ENCODE results near the gene ZNF580. TPM values are rescaled to one million over a fixed set of nuclear protein-coding genes. Genes with fewer than 3 reads are reported as not detected.

ZNF580 gene
- total and polyA plus RNA-seq, 7 experiments from 2014 or later: 14.6 to 109 (median 48.0) TPM

GRCh38 chr19:55643003-55643886 is 2.4 kb downstream of the ZNF580 start, which contains the start of gene ZNF581:
ZNF581 (plus strand) TSS chr19:55643649; CDS start chr19:55644572, 923 bp downstream.
- CTCF ChIA-PET: interaction anchor here (0.7 to 1.6 kb wide), 5 partner anchors 8 to 37 kb away, joined by 4 to 6 read pairs (median 6); no protein-coding TSS in a partner anchor

DNA sequence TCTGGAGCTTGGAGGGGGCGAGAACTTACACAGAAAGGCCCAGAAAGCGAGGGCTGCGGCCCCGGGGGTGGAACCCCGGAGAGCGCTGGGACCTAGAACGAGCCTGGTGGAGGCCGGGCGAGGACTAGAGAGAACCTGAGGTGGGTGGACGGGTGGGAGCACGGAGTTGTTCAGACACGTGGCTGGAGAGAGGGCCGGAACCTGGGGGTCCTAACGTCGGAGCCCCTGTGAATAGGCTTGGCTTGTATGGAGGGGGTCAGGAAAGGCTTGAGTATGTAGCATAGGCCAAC is 3.0 kb downstream of the ZNF580 start:
- peak overlapping the region; percentile 80 for H3K27ac ChIP-seq (ENCODE audit: low read depth, low read length)
- H3K4me3 ChIP-seq (ENCODE audit: low read length): peak overlapping the region; percentile 63
- no peaks in the 10 kb centered on the region for H3K27me3 ChIP-seq (ENCODE audit: control insufficient read depth in 2 of 2, insufficient read depth in 2 of 2, low read length in 2 of 2)
- POLR2A ChIA-PET: interaction anchor here (1.1 to 9.2 kb wide), 5 partner anchors 8 to 44 kb away, joined by 3 to 154 read pairs (median 12); partner anchors contain the start of genes FIZ1, ZNF524 and ZNF784
- peaks cover 0 to 14% (median 0%) of the 10 kb centered on the region in 3 experiments for H3K36me3 ChIP-seq (ENCODE audit: control insufficient read depth in 2 of 3, insufficient read depth in 3 of 3, low read length in 3 of 3)
- H3K4me1 Mint-ChIP-seq: peaks cover 23 to 65% (median 57%) of the 10 kb centered on the region in 7 donors
- ATAC-seq: no peak
- H3K36me3 Mint-ChIP-seq: peaks cover 0 to 15% (median 4%) of the 10 kb centered on the region in 5 donors
- DNase-seq: no peak
- H3K9me3 Mint-ChIP-seq: peaks cover 0 to 3% (median 0%) of the 10 kb centered on the region in 11 donors
- H3K4me1 ChIP-seq (ENCODE audit: control insufficient read depth in 2 of 2, insufficient read depth in 2 of 2, low read length in 2 of 2): peaks cover 27 to 28% of the 10 kb centered on the region in 2 donors
- H3K4me3 Mint-ChIP-seq: peak overlapping the region; percentile 87 to 97 (median 94)
- no peaks in the 10 kb centered on the region for H3K9me3 ChIP-seq (ENCODE audit: control insufficient read depth in 2 of 3, low read length in 3 of 3)
- peak overlapping the region; percentile 88 to 98 (median 93) for H3K27ac Mint-ChIP-seq
- H3K27me3 Mint-ChIP-seq: no peaks in the 10 kb centered on the region
- intact Hi-C loops (cut with micrococcal nuclease): loop anchor here (1.0 to 2.0 kb wide), 4 partner anchors 9 to 63 kb away; partner anchors contain the start of genes EPN1 (in 1 of the 2) and ZNF579 (in 1 of the 2)
- CTCF ChIA-PET: no interaction called here

More at GRCh38 chr19:55643003-55643886, 2.4 kb downstream of the ZNF580 start, which contains the start of gene ZNF581:
- Mint-ChIP-seq H3K4me3 (peak within 1 kb of the TSS; percentile 87 to 97 (median 94)), H3K27ac (peak within 1 kb of the TSS; percentile 91 to 98 (median 96)), H3K36me3 (peaks cover 0 to 17% (median 6%) of the 10 kb centered on the region in 5 donors), H3K27me3 (no peaks in the 10 kb centered on the region), H3K9me3 (peaks cover 0 to 3% (median 0%) of the 10 kb centered on the region in 11 donors), H3K4me1 (peaks cover 23 to 66% (median 53%) of the 10 kb centered on the region in 7 donors)
- POLR2A ChIA-PET: interaction anchor here (0.6 to 9.2 kb wide), 12 partner anchors 7 to 753 kb away, joined by 3 to 154 read pairs (median 8); partner anchors contain the start of genes FIZ1, U2AF2, ZNF524 and ZNF628
- DNase-seq: peak; percentile 63 to 85 (median 81)
- peak; percentile 73 for ATAC-seq
- H3K36me3 ChIP-seq (ENCODE audit: control insufficient read depth in 2 of 3, insufficient read depth in 3 of 3, low read length in 3 of 3): peaks cover 0 to 14% (median 0%) of the 10 kb centered on the region in 3 experiments
- peak within 1 kb of the TSS; percentile 80 for H3K27ac ChIP-seq (ENCODE audit: low read depth, low read length)
- no peaks in the 10 kb centered on the region for H3K27me3 ChIP-seq (ENCODE audit: control insufficient read depth in 2 of 2, insufficient read depth in 2 of 2, low read length in 2 of 2)
- H3K4me3 ChIP-seq (ENCODE audit: low read length): peak within 1 kb of the TSS; percentile 80
- H3K4me1 ChIP-seq (ENCODE audit: control insufficient read depth in 2 of 2, insufficient read depth in 2 of 2, low read length in 2 of 2): peaks cover 24 to 25% of the 10 kb centered on the region in 2 donors
- H3K9me3 ChIP-seq (ENCODE audit: control insufficient read depth in 2 of 3, low read length in 3 of 3): no peaks in the 10 kb centered on the region
- intact Hi-C loops (cut with micrococcal nuclease): loop anchor here (1.0 to 2.0 kb wide), 4 partner anchors 8 to 62 kb away; partner anchors contain the start of genes EPN1 (in 1 of the 2) and ZNF579 (in 1 of the 2)

DNA sequence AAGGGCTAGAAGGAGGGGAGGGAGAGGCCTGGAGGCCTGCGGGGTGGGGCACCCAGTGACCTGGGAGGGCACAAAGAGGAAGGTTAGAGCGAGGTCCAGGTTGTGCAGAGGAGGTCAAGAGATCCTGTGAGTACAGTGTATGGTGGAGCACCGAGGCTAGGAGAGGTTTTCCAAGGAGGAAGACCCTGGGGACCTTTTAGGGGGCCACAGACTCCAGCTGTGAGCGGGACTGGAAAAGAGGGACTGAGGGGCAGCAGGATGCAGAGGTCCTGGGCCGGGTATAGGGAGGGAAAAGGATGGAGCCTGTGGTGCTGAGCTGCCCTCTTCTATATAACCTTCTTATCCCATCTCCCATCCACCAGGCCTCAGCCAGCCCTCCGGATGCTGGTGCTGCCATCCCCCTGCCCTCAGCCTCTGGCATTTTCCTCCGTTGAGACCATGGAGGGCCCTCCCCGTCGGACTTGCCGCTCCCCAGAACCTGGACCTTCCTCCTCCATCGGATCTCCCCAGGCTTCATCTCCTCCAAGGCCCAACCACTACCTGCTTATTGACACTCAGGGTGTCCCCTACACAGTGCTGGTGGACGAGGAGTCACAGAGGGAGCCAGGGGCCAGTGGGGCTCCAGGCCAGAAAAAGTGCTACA is 3.5 kb downstream of the ZNF580 start:
- Mint-ChIP-seq H3K9me3 (no peaks in the 10 kb centered on the region), H3K27ac (peak overlapping the region; percentile 88 to 98 (median 93)), H3K4me3 (peak overlapping the region; percentile 87 to 97 (median 94)), H3K4me1 (peaks cover 23 to 65% (median 54%) of the 10 kb centered on the region in 7 donors), H3K27me3 (no peaks in the 10 kb centered on the region), H3K36me3 (peaks cover 0 to 11% (median 0%) of the 10 kb centered on the region in 5 donors)
- intact Hi-C loops (cut with micrococcal nuclease): no loop called here
- Histone ChIP-seq H3K4me1 (ENCODE audit: control insufficient read depth in 2 of 2, insufficient read depth in 2 of 2, low read length in 2 of 2) (peaks cover 27 to 28% of the 10 kb centered on the region in 2 donors), H3K27ac (ENCODE audit: low read depth, low read length) (peak overlapping the region; percentile 80), H3K4me3 (ENCODE audit: low read length) (peak overlapping the region; percentile 63), H3K36me3 (ENCODE audit: control insufficient read depth in 2 of 3, insufficient read depth in 3 of 3, low read length in 3 of 3) (peaks cover 0 to 14% (median 0%) of the 10 kb centered on the region in 3 experiments), H3K27me3 (ENCODE audit: control insufficient read depth in 2 of 2, insufficient read depth in 2 of 2, low read length in 2 of 2) (no peaks in the 10 kb centered on the region), H3K9me3 (ENCODE audit: control insufficient read depth in 2 of 3, low read length in 3 of 3) (no peaks in the 10 kb centered on the region)
- ChIA-PET CTCF (no interaction called here), POLR2A (interaction anchor here (0.6 to 9.2 kb wide), 5 partner anchors 9 to 1772 kb away, joined by 3 to 154 read pairs (median 3); no protein-coding TSS in a partner anchor)
- DNase-seq (no peak), ATAC-seq (no peak)

DNA sequence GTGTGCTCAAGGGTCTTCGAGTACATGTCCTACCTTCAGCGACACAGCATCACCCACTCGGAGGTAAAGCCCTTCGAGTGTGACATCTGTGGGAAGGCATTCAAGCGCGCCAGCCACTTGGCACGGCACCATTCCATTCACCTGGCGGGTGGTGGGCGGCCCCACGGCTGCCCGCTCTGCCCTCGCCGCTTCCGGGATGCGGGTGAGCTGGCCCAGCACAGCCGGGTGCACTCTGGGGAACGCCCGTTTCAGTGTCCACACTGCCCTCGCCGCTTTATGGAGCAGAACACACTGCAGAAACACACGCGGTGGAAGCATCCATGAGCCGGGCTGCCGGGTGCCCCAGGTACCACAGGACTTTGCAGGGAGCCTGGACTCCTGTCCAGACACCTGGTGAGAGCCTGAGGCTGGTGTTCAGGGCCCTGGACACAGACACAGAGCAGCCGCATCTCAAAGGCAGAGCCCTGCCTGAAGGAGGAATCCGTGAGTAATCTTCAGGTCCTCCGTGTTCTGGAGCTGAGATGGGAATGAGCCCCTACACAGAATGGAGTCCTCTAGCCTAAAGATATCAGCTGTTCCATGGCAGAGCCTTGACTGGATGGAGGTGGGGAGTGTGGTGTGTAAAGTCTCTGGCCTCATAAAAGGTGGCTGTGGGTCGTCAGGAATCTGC is 4.2 kb downstream of the ZNF580 start:
- H3K4me1 Mint-ChIP-seq: peaks cover 23 to 67% (median 54%) of the 10 kb centered on the region in 7 donors
- no peaks in the 10 kb centered on the region for H3K9me3 ChIP-seq (ENCODE audit: control insufficient read depth in 2 of 3, low read length in 3 of 3)
- intact Hi-C loops (cut with micrococcal nuclease): no loop called here
- no peaks in the 10 kb centered on the region for H3K27me3 ChIP-seq (ENCODE audit: control insufficient read depth in 2 of 2, insufficient read depth in 2 of 2, low read length in 2 of 2)
- peak overlapping the region; percentile 87 to 97 (median 94) for H3K4me3 Mint-ChIP-seq
- H3K27ac ChIP-seq (ENCODE audit: low read depth, low read length): peak overlapping the region; percentile 80
- peaks cover 27% of the 10 kb centered on the region in 2 donors for H3K4me1 ChIP-seq (ENCODE audit: control insufficient read depth in 2 of 2, insufficient read depth in 2 of 2, low read length in 2 of 2)
- CTCF ChIA-PET: interaction anchor here (0.7 kb wide), 1 partner anchor 12 kb away, joined by 3 read pairs; no protein-coding TSS in a partner anchor
- H3K9me3 Mint-ChIP-seq: no peaks in the 10 kb centered on the region
- H3K4me3 ChIP-seq (ENCODE audit: low read length): no peak overlapping the region
- H3K36me3 Mint-ChIP-seq: peaks cover 0 to 12% (median 0%) of the 10 kb centered on the region in 5 donors
- no peaks in the 10 kb centered on the region for H3K27me3 Mint-ChIP-seq
- POLR2A ChIA-PET: interaction anchor here (0.6 to 9.2 kb wide), 7 partner anchors 9 to 1772 kb away, joined by 3 to 154 read pairs (median 4); no protein-coding TSS in a partner anchor
- DNase-seq (no peak), ATAC-seq (no peak)
- H3K36me3 ChIP-seq (ENCODE audit: control insufficient read depth in 2 of 3, insufficient read depth in 3 of 3, low read length in 3 of 3): peaks cover 0 to 14% (median 0%) of the 10 kb centered on the region in 3 experiments
- peak overlapping the region in 4 of 9 donors; percentile 51 to 98 (median 92) for H3K27ac Mint-ChIP-seq

DNA sequence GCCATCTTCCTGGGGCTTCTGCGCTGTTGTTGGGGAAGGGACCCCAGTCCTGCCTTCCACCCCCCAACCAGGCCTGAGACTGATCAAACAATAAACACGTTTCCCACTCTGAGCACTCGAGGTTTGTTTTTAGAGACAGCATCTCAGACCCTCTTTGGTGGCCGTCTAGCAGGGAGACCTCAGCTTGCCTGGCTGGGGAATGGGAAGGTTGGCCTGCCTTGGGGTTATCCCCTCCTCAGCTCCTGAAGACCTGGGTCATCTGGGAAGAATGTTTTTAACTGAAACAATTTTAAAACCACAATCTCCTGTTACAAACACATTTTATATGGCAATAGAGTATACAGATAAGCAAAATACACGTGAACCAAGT is 4.7 kb downstream of the ZNF580 start:
- peaks cover 0 to 14% (median 0%) of the 10 kb centered on the region in 3 experiments for H3K36me3 ChIP-seq (ENCODE audit: control insufficient read depth in 2 of 3, insufficient read depth in 3 of 3, low read length in 3 of 3)
- peaks cover 22 to 23% of the 10 kb centered on the region in 2 donors for H3K4me1 ChIP-seq (ENCODE audit: control insufficient read depth in 2 of 2, insufficient read depth in 2 of 2, low read length in 2 of 2)
- Mint-ChIP-seq H3K27ac (peak overlapping the region in 4 of 9 donors; percentile 51 to 91 (median 60)), H3K27me3 (no peaks in the 10 kb centered on the region), H3K9me3 (no peaks in the 10 kb centered on the region), H3K4me1 (peaks cover 25 to 66% (median 54%) of the 10 kb centered on the region in 7 donors), H3K36me3 (peaks cover 0 to 15% (median 0%) of the 10 kb centered on the region in 5 donors), H3K4me3 (peak overlapping the region; percentile 37 to 97 (median 59))
- intact Hi-C loops (cut with micrococcal nuclease): no loop called here
- DNase-seq (no peak), ATAC-seq (no peak)
- H3K9me3 ChIP-seq (ENCODE audit: control insufficient read depth in 2 of 3, low read length in 3 of 3): no peaks in the 10 kb centered on the region
- H3K27me3 ChIP-seq (ENCODE audit: control insufficient read depth in 2 of 2, insufficient read depth in 2 of 2, low read length in 2 of 2): no peaks in the 10 kb centered on the region
- CTCF ChIA-PET: interaction anchor here (0.6 to 0.7 kb wide), 2 partner anchors 13 to 28 kb away, joined by 3 read pairs; no protein-coding TSS in a partner anchor
- H3K27ac ChIP-seq (ENCODE audit: low read depth, low read length): no peak overlapping the region
- POLR2A ChIA-PET: interaction anchor here (0.6 to 9.2 kb wide), 3 partner anchors 9 to 187 kb away, joined by 4 to 154 read pairs (median 4); no protein-coding TSS in a partner anchor
- no peak overlapping the region for H3K4me3 ChIP-seq (ENCODE audit: low read length)

Data from naive thymus-derived CD4-positive, alpha-beta T cell (primary cell).